MM.1S (cell line): Measurements from ENCODE around the gene CRYBA4.

Source experiments
- DNase-seq: peaks from one replicate; pipeline ENCODE4 v3.0.0-alpha.2; 2015
- H2AFZ ChIP-seq: fragments of 300-600 bp; sonication (generic); 2 replicates; pipeline ENCODE4 v1.6.0; 2016; ENCODE audit warnings: antibody characterized with exemption, low read length
- H3F3A ChIP-seq: fragments of 300-600 bp; sonication (generic); 2 replicates; pipeline ENCODE4 v1.6.1; 2016; ENCODE audit warnings: mild to moderate bottlenecking, antibody characterized with exemption, low read length, moderate library complexity, mixed read lengths; ENCODE audit not compliant: insufficient read depth
- H3K27ac ChIP-seq: fragments of 300-600 bp; sonication (generic); 2 replicates; pipeline ENCODE4 v1.5.1; 2016; ENCODE audit warnings: mild to moderate bottlenecking, low read length
- H3K27me3 ChIP-seq: fragments of 300-600 bp; sonication (generic); replicated peaks from 2 replicates; pipeline ENCODE4 v1.6.0; 2016; ENCODE audit warnings: low read length; ENCODE audit not compliant: insufficient read depth
- H3K36me3 ChIP-seq: fragments of 300-600 bp; sonication (generic); replicated peaks from 2 replicates; pipeline ENCODE4 v1.6.1; 2016; ENCODE audit warnings: mild to moderate bottlenecking, low read length, mixed read lengths; ENCODE audit not compliant: insufficient read depth
- H3K4me1 ChIP-seq: fragments of 300-600 bp; sonication (generic); 2 replicates; pipeline ENCODE4 v1.6.1; 2016; ENCODE audit warnings: low read length, mixed read lengths
- H3K4me2 ChIP-seq: fragments of 300-600 bp; sonication (generic); 2 replicates; pipeline ENCODE4 v1.6.0; 2016; ENCODE audit warnings: low read depth, low read length
- H3K4me3 ChIP-seq: fragments of 300-600 bp; sonication (generic); 2 replicates; pipeline ENCODE4 v1.5.1; 2016; ENCODE audit warnings: low read length, mixed read lengths
- H3K79me2 ChIP-seq: fragments of 300-600 bp; sonication (generic); 2 replicates; pipeline ENCODE4 v1.6.1; 2016; ENCODE audit warnings: mixed run types, low read length, mixed read lengths
- H3K9ac ChIP-seq: fragments of 300-600 bp; sonication (generic); 2 replicates; pipeline ENCODE4 v1.6.1; 2016; ENCODE audit warnings: low read length, mixed read lengths
- H3K9me2 ChIP-seq: fragments of 300-600 bp; sonication (generic); replicated peaks from 2 replicates; pipeline ENCODE4 v1.6.1; 2016; ENCODE audit warnings: mild to moderate bottlenecking, low read length, mixed read lengths; ENCODE audit not compliant: insufficient read depth
- H3K9me3 ChIP-seq: fragments of 300-600 bp; sonication (generic); replicated peaks from 2 replicates; pipeline ENCODE4 v1.6.1; 2016; ENCODE audit warnings: mild to moderate bottlenecking, low read length, mixed read lengths; ENCODE audit not compliant: insufficient read depth
- H4K20me1 ChIP-seq: fragments of 300-600 bp; sonication (generic); 2 replicates; pipeline ENCODE4 v1.6.1; 2016; ENCODE audit warnings: mild to moderate bottlenecking, low read length, moderate library complexity, mixed read lengths; ENCODE audit not compliant: insufficient read depth
- EZH2 ChIP-seq: fragments of 300-600 bp; sonication (generic); optimal IDR thresholded peaks from 2 replicates; pipeline ENCODE3; 2017; ENCODE audit warnings: low read depth, mild to moderate bottlenecking, antibody characterized with exemption, low read length, mixed read lengths
- EZH2phosphoT487 ChIP-seq: fragments of 300-600 bp; sonication (generic); IDR thresholded peaks from 2 replicates; pipeline ENCODE4 v1.6.1; 2018; ENCODE audit warnings: antibody characterized with exemption, low read length
- TF ChIP-seq, protein P1 (sequence below): fragments of 300-600 bp; sonication (generic); IDR thresholded peaks from 2 replicates; pipeline ENCODE4 v1.5.1; 2016; ENCODE audit warnings: antibody characterized with exemption, low read length, mixed read lengths

The CRYBA4 gene

GRCh38 chr22:26646158-26646557 lies 24.4 kb downstream of the CRYBA4 start:
- H3K9me2 ChIP-seq = no peaks in the 10 kb centered on the region
- no peaks in the 10 kb centered on the region for H3K27me3 ChIP-seq
- 0 out of 2 replicates have a peak, but pooled peaks cover 4% of the 10 kb centered on the region for H3K79me2 ChIP-seq
- no peak for DNase-seq
- H3K9ac ChIP-seq = no peak overlapping the region
- no peaks in the 10 kb centered on the region for H3K36me3 ChIP-seq
- H4K20me1 ChIP-seq = no peaks in the 10 kb centered on the region
- TF ChIP-seq EZH2 = no peak
- TF ChIP-seq, protein P1, sequence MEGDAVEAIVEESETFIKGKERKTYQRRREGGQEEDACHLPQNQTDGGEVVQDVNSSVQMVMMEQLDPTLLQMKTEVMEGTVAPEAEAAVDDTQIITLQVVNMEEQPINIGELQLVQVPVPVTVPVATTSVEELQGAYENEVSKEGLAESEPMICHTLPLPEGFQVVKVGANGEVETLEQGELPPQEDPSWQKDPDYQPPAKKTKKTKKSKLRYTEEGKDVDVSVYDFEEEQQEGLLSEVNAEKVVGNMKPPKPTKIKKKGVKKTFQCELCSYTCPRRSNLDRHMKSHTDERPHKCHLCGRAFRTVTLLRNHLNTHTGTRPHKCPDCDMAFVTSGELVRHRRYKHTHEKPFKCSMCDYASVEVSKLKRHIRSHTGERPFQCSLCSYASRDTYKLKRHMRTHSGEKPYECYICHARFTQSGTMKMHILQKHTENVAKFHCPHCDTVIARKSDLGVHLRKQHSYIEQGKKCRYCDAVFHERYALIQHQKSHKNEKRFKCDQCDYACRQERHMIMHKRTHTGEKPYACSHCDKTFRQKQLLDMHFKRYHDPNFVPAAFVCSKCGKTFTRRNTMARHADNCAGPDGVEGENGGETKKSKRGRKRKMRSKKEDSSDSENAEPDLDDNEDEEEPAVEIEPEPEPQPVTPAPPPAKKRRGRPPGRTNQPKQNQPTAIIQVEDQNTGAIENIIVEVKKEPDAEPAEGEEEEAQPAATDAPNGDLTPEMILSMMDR = no peak
- no peak overlapping the region for H3K27ac ChIP-seq
- no peaks in the 10 kb centered on the region for H3K9me3 ChIP-seq
- H3K4me1 ChIP-seq = peaks cover 70% of the 10 kb centered on the region
- no peak overlapping the region for H2AFZ ChIP-seq
- H3F3A ChIP-seq = peaks cover 30% of the 10 kb centered on the region
- no peak overlapping the region for H3K4me2 ChIP-seq
- H3K4me3 ChIP-seq = no peak overlapping the region

DNA sequence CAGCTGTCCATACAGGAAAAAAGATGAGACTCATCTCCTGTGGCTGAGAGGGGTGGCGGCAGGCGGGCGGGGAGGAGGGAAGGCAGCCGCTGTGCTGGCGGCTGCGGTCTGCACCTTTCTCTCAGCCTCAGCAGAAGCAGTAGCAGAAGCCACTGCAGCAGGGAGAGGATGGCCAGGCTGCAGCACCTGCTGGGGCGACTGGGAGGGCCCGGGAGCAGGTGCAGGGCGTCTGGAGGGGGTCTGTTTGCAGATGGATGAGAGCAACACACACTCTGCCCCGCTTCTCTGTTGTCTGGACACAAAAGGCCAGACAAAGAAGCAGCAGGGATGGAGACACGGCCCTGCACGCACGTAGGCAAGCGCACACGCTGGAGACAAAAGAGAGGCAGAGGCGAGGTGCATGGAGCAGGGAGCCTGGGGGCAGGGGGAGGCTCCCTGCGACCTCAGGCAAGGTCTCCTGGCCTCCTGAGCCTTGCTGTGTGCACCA lies 26.3 kb downstream of the CRYBA4 start:
- Histone ChIP-seq H4K20me1 (no peaks in the 10 kb centered on the region), H3K27ac (peak overlapping the region; percentile 44; the same call in 1 of the 2 replicates), H3K4me2 (peak overlapping the region; percentile 70; the same call in 1 of the 2 replicates), H3K79me2 (0 out of 2 replicates have a peak, but pooled peaks cover 4% of the 10 kb centered on the region), H3F3A (peaks cover 20% of the 10 kb centered on the region), H3K9me3 (no peaks in the 10 kb centered on the region), H3K36me3 (no peaks in the 10 kb centered on the region), H2AFZ (peak overlapping the region; percentile 66), H3K4me3 (0 out of 2 replicates have a peak overlapping the region, but pooled peaks have one; percentile 25), H3K9me2 (no peaks in the 10 kb centered on the region), H3K9ac (no peak overlapping the region; the same call in 1 of the 2 replicates), H3K4me1 (peaks cover 51% of the 10 kb centered on the region), H3K27me3 (no peaks in the 10 kb centered on the region)
- TF ChIP-seq, protein P1 = no peak
- TF ChIP-seq EZH2 (no peak), EZH2phosphoT487 (no peak)
- DNase-seq = peak; percentile 79

GRCh38 chr22:26648528-26649388 lies 27.0 kb downstream of the CRYBA4 start:
- Histone ChIP-seq H3K27ac (peak overlapping the region; percentile 44; the same call in 1 of the 2 replicates), H3K4me3 (no peak overlapping the region), H3K79me2 (0 out of 2 replicates have a peak, but pooled peaks cover 4% of the 10 kb centered on the region), H3K9me2 (no peaks in the 10 kb centered on the region), H3K36me3 (no peaks in the 10 kb centered on the region), H3K9ac (no peak overlapping the region; the same call in 1 of the 2 replicates), H3K4me2 (peak overlapping the region; percentile 70; the same call in 1 of the 2 replicates), H2AFZ (peak overlapping the region; percentile 66; the same call in 1 of the 2 replicates), H3K4me1 (peaks cover 44% of the 10 kb centered on the region), H3K9me3 (no peaks in the 10 kb centered on the region), H3K27me3 (no peaks in the 10 kb centered on the region), H4K20me1 (no peaks in the 10 kb centered on the region), H3F3A (peaks cover 14% of the 10 kb centered on the region)
- DNase-seq = no peak
- no peak for TF ChIP-seq EZH2
- no peak for TF ChIP-seq EZH2phosphoT487
- TF ChIP-seq, protein P1 = no peak
